Adipocyte (in vitro differentiated cells): ENCODE data around the gene CDC42.

ENCODE experiments used
- DNase-seq: peaks from one replicate; pipeline ENCODE4 v3.0.0-alpha.2; 2015; ENCODE audit warnings: low read depth
- H3K27me3 ChIP-seq: replicated peaks from 2 replicates; pipeline ENCODE4 v1.7.0; 2013; ENCODE audit warnings: mild to moderate bottlenecking, low read length, moderate library complexity; ENCODE audit not compliant: control insufficient read depth, insufficient read depth
- H3K36me3 ChIP-seq: 2 replicates; pipeline ENCODE4 v1.7.0; 2013; ENCODE audit warnings: low read length, mild to moderate bottlenecking, moderate library complexity; ENCODE audit not compliant: control insufficient read depth, insufficient read depth, severe bottlenecking
- H3K4me1 ChIP-seq: 2 replicates; pipeline ENCODE4 v1.7.0; 2013; ENCODE audit warnings: mild to moderate bottlenecking, low read length, moderate library complexity; ENCODE audit not compliant: control insufficient read depth, insufficient read depth
- H3K4me3 ChIP-seq: 2 replicates; pipeline ENCODE4 v1.7.0; 2013; ENCODE audit warnings: mild to moderate bottlenecking, low read length, moderate library complexity
- H3K9ac ChIP-seq: 2 replicates; pipeline ENCODE4 v1.7.0; 2013; ENCODE audit warnings: mild to moderate bottlenecking, low read length, moderate library complexity
- H3K9me3 ChIP-seq: 2 replicates; pipeline ENCODE4 v1.7.0; 2013; ENCODE audit warnings: mild to moderate bottlenecking, low read length, moderate library complexity; ENCODE audit not compliant: control insufficient read depth

The CDC42 gene

DNA sequence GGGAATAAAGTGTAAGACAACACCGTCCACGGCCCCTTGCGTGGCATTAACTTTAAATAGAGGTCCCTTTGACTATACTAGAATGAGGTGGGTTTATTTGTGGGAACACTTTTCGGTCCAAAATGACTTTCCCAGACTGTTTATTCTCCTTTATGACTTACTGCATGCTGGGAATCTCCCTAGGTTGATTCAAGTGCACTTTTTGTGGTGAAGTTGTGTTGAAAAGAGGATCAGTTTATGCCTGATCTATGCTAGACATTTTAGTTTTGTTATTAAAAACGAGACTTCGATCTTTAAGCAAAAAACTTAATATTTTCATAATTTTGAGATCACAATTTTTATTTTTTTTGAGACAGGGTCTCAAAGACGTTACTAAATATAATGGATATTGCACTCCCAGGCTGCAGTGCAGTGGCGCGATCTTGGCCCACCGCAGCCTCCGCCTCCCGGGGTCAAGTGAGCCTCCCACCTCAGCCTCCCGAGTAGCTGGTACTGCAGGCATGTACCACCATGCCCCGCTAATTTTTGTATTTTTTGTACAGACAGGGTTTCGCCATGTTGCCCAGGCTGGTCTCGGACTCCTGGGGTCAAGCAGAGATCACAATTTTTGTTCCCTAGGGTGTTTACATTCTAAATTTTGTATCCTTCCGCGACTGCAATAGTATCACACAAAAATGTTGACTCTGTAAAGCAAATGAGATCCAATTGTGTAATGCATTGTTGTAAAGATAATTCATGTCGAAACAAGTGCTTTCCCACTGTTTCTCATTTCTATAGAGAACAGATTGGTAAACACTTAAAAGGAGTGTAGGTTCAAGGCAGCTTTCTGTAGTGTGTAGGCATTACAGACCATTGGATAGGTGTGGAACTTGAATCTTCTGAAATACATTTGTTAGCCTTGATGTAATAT is 1.6 kb downstream of the CDC42 start:
- Histone ChIP-seq H3K9ac (peak overlapping the region; percentile 91), H3K9me3 (no peaks in the 10 kb centered on the region), H3K4me1 (peaks cover 43% of the 10 kb centered on the region), H3K27me3 (no peaks in the 10 kb centered on the region), H3K4me3 (peak overlapping the region; percentile 97), H3K36me3 (peaks cover 8% of the 10 kb centered on the region)
- peak; percentile 46 for DNase-seq

DNA sequence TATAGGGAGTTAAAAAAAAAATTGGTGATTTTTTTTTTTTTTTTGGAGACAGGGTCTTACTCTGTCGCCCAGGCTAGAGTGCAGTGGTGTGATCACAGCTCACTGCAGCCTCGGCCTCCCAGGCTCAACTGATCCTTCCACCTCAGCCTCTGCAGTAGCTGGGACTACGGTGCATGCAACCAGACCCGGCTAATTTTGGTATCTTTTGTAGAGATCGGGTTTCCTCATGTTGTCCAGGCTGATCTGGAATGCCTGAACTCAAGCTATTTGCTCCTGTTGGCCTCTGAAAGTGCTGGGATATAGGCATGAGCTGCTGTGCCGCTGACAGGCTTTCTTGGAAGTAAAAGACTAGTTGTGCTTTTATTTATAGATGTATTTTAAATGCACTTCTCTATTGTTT is 3.0 kb downstream of the CDC42 start:
- H3K4me1 ChIP-seq, result peaks cover 41% of the 10 kb centered on the region
- no peak for DNase-seq
- H3K27me3 ChIP-seq, result no peaks in the 10 kb centered on the region
- H3K9me3 ChIP-seq, result no peaks in the 10 kb centered on the region
- peaks cover 8% of the 10 kb centered on the region for H3K36me3 ChIP-seq
- H3K4me3 ChIP-seq, result peak overlapping the region; percentile 36
- peak overlapping the region; percentile 13 for H3K9ac ChIP-seq

- Histone ChIP-seq H3K4me3 (peak overlapping the region; percentile 36), H3K9me3 (no peaks in the 10 kb centered on the region), H3K36me3 (peaks cover 8% of the 10 kb centered on the region), H3K27me3 (no peaks in the 10 kb centered on the region), H3K9ac (no peak overlapping the region), H3K4me1 (peaks cover 44% of the 10 kb centered on the region)
- no peak for DNase-seq
Observed at GRCh38 chr1:22056043-22056442, 3.5 kb downstream of the CDC42 start.

GRCh38 chr1:22056936-22057335 is 4.4 kb downstream of the CDC42 start:
- peak overlapping the region; percentile 37 for H3K4me3 ChIP-seq
- peaks cover 44% of the 10 kb centered on the region for H3K4me1 ChIP-seq
- peaks cover 8% of the 10 kb centered on the region for H3K36me3 ChIP-seq
- H3K9me3 ChIP-seq, result no peaks in the 10 kb centered on the region
- DNase-seq, result no peak
- no peaks in the 10 kb centered on the region for H3K27me3 ChIP-seq
- no peak overlapping the region for H3K9ac ChIP-seq

GRCh38 chr1:22057861-22058260 is 5.4 kb downstream of the CDC42 start:
- Histone ChIP-seq H3K9ac (no peak overlapping the region), H3K4me3 (no peak overlapping the region), H3K27me3 (no peaks in the 10 kb centered on the region), H3K4me1 (peaks cover 46% of the 10 kb centered on the region), H3K9me3 (no peaks in the 10 kb centered on the region), H3K36me3 (peaks cover 8% of the 10 kb centered on the region)
- no peak for DNase-seq

- peaks cover 16% of the 10 kb centered on the region for H3K36me3 ChIP-seq
- no peaks in the 10 kb centered on the region for H3K9me3 ChIP-seq
- no peak overlapping the region for H3K9ac ChIP-seq
- peaks cover 45% of the 10 kb centered on the region for H3K4me1 ChIP-seq
- no peaks in the 10 kb centered on the region for H3K27me3 ChIP-seq
- DNase-seq, result peak; percentile 62
- H3K4me3 ChIP-seq, result no peak overlapping the region
Observed at GRCh38 chr1:22064751-22065402, 12.4 kb downstream of the CDC42 start.

DNA sequence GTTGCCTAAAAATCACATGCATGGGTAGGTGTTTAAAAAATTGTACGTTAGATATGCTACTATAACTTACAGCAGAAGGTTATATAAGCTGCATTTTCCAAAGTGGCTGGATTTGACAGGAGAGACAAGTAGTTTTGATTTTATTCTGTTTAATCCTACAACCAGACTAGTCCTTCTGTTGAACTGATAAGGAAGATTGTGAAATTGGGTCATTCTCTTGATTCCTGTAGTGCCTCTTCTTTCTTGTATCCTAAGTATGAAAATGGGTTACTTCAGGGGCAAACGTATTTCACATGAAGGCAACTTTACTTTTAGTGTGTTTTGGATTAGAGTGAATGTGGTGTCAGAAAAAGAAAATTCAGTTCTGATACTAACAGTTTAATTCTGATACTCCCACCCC is 19.0 kb downstream of the CDC42 start:
- no peak overlapping the region for H3K4me3 ChIP-seq
- no peak for DNase-seq
- H3K36me3 ChIP-seq, result peaks cover 19% of the 10 kb centered on the region
- no peak overlapping the region for H3K9ac ChIP-seq
- no peaks in the 10 kb centered on the region for H3K9me3 ChIP-seq
- peaks cover 39% of the 10 kb centered on the region for H3K4me1 ChIP-seq
- H3K27me3 ChIP-seq, result no peaks in the 10 kb centered on the region

- Histone ChIP-seq H3K9ac (no peak overlapping the region), H3K27me3 (no peaks in the 10 kb centered on the region), H3K4me1 (peaks cover 40% of the 10 kb centered on the region), H3K4me3 (no peak overlapping the region), H3K9me3 (no peaks in the 10 kb centered on the region), H3K36me3 (peaks cover 24% of the 10 kb centered on the region)
- no peak for DNase-seq
Observed at GRCh38 chr1:22074803-22075202, 22.3 kb downstream of the CDC42 start.

GRCh38 chr1:22075718-22076117 is 23.2 kb downstream of the CDC42 start:
- DNase-seq, result no peak
- peaks cover 33% of the 10 kb centered on the region for H3K36me3 ChIP-seq
- no peak overlapping the region for H3K4me3 ChIP-seq
- H3K9me3 ChIP-seq, result no peaks in the 10 kb centered on the region
- no peaks in the 10 kb centered on the region for H3K27me3 ChIP-seq
- no peak overlapping the region for H3K9ac ChIP-seq
- H3K4me1 ChIP-seq, result peaks cover 40% of the 10 kb centered on the region

- H3K36me3 ChIP-seq, result peaks cover 40% of the 10 kb centered on the region
- no peaks in the 10 kb centered on the region for H3K27me3 ChIP-seq
- peaks cover 39% of the 10 kb centered on the region for H3K4me1 ChIP-seq
- DNase-seq, result no peak
- H3K9me3 ChIP-seq, result no peaks in the 10 kb centered on the region
- no peak overlapping the region for H3K4me3 ChIP-seq
- no peak overlapping the region for H3K9ac ChIP-seq
Observed at GRCh38 chr1:22076346-22076745, 23.8 kb downstream of the CDC42 start.

DNA sequence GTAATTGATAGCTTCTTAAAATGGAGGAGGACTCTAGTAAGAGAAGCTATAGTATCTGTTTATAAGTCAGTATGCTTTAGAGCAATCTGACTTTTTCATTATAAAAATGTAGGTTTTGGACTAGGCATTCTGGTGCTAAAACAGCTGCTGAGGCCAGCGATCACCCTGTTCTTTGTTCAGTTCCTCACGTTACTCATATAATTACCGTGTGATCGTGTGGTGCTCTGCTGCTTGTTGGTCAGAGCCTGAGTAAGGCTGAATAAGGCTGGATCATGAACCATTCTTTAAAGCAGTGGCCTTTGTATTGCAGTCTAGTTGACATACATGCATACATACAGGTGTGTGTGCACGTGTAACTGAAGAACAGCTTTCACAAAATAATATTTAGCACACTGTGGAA is 25.2 kb downstream of the CDC42 start:
- Histone ChIP-seq H3K27me3 (no peaks in the 10 kb centered on the region), H3K9ac (no peak overlapping the region), H3K4me1 (peaks cover 26% of the 10 kb centered on the region), H3K9me3 (no peaks in the 10 kb centered on the region), H3K4me3 (no peak overlapping the region), H3K36me3 (peaks cover 52% of the 10 kb centered on the region)
- DNase-seq, result peak; percentile 50
